ENCODE results near the gene ZFYVE28.

GRCh38 chr4:2273657-2274319 is 144.7 kb downstream of the ZFYVE28 start:
- TF ChIP-seq TAF1 (IDR thresholded peaks at IDR 0.05; ENCODE audit: borderline replicate concordance, insufficient read depth, low read length) (no peak), SIN3A (IDR thresholded peaks at IDR 0.05; ENCODE audit: borderline replicate concordance, insufficient read depth, low read length) (no peak), POLR2AphosphoS5 (IDR thresholded peaks at IDR 0.05; ENCODE audit: low read depth, low read length) (no peak), FOXP2 (optimal IDR thresholded peaks at IDR 0.05; ENCODE audit: borderline replicate concordance, extremely low read depth, extremely low read length, insufficient read depth) (no peak)
- TF ChIP-seq, protein P1, sequence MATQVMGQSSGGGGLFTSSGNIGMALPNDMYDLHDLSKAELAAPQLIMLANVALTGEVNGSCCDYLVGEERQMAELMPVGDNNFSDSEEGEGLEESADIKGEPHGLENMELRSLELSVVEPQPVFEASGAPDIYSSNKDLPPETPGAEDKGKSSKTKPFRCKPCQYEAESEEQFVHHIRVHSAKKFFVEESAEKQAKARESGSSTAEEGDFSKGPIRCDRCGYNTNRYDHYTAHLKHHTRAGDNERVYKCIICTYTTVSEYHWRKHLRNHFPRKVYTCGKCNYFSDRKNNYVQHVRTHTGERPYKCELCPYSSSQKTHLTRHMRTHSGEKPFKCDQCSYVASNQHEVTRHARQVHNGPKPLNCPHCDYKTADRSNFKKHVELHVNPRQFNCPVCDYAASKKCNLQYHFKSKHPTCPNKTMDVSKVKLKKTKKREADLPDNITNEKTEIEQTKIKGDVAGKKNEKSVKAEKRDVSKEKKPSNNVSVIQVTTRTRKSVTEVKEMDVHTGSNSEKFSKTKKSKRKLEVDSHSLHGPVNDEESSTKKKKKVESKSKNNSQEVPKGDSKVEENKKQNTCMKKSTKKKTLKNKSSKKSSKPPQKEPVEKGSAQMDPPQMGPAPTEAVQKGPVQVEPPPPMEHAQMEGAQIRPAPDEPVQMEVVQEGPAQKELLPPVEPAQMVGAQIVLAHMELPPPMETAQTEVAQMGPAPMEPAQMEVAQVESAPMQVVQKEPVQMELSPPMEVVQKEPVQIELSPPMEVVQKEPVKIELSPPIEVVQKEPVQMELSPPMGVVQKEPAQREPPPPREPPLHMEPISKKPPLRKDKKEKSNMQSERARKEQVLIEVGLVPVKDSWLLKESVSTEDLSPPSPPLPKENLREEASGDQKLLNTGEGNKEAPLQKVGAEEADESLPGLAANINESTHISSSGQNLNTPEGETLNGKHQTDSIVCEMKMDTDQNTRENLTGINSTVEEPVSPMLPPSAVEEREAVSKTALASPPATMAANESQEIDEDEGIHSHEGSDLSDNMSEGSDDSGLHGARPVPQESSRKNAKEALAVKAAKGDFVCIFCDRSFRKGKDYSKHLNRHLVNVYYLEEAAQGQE (IDR thresholded peaks at IDR 0.05; ENCODE audit: insufficient read depth in 1 of 2, low read depth in 2 of 2, low read length in 2 of 2): no peak
